Kidney glomerular epithelial cell (primary cell): ENCODE results near the gene TGDS.
"Not testable (repeated sequence)": the region's sequence is repeated elsewhere in the genome, so short reads cannot be mapped to it uniquely, and the experiment has no call there.

Source experiments
- DNase-seq: peaks from one replicate; lab custom pipeline; 2025; lab: John Stamatoyannopoulos, UW

Gene TGDS

DNA sequence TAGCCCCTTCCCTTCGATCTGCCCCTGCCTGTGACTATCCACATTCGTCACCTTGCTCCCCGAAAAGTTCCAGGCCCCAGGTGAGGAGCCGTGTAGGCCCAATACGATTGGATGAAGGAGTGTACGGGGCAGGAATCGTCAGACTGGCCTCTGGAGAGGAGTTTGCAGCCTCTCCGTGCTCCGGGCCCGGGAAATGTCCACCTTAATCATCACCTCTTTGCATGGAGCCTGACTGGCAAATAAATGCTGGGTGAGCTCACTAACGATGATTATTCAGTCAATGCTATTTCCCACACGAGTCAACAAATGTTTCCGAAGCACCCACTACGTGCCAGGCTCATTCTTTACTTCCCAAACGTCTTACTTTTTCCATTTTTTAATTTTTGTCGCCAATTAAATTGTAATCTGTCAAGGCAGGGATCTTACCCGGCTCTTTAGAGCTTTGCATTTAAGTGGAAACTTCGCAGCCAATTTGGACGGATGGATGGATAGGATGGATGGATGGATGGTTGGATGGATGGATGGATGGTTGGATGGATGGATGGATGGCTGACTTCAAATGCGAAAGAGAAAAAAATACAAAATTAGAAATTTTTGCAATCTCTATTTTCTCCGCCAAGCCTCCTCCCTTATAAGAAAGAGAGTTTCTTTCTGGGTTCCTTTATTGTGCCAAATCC lies 45.8 kb downstream of the TGDS start:
- DNase-seq, result peak; percentile 41

DNA sequence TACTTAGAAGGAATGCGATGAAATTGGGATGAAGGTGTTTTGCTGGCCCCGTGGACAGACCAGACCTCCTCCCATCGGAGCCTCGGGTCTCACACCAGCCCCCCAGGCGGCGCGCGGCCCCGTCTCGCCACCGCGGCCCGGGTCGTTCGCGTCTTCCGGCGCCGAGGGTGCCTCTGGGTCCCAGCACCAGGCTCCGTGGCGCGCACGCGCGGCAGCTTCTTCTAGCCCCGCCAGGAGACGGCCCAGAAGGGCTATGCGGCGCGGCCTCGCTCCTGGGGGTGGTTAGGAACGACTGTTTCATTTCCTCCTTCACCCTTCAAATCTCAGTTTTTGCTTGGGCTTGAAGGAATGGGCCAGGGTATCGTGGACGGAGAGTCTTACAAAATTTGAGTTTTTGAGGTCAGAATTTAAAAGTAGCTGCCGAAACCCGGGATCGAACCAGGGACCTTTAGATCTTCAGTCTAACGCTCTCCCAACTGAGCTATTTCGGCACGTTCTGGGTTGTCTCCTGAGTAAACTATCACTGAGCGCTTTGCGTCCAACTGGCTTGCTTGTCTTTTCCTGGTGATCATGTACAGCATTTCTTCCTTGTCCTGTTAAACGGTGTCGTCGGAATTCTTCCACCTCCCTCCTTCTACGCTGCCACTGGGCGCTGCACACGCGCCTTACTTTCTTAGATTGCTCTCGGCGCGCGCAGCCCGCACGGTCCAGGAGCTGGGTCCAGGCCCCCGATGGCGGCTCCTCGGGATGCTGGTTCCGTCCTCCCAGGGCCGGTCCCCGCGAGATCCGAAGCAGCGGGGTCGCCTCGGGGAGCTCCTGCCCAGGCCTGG lies 46.5 kb downstream of the TGDS start:
- DNase-seq, result peak; percentile 93

DNA sequence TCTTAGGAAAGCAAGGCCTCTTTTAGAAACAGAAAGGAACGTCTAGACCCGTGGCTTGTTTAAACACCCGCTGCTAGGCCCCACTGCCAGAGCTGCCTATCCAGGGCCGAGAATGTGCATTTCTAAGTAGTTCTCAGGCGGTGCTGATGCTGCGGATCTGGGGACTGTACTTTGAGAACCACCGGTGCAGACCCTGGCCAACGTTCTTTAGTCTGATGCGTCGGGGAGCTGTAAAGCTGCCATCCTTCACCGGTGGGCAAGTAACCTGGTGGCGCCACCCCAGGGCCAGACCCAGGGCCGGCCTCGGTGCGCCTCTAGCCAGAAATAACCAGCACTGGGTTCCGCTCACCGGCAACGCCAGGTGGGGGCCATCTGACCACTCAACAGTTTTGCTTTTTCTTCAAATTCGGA lies 47.1 kb downstream of the TGDS start:
- DNase-seq, result peak; percentile 42

DNA sequence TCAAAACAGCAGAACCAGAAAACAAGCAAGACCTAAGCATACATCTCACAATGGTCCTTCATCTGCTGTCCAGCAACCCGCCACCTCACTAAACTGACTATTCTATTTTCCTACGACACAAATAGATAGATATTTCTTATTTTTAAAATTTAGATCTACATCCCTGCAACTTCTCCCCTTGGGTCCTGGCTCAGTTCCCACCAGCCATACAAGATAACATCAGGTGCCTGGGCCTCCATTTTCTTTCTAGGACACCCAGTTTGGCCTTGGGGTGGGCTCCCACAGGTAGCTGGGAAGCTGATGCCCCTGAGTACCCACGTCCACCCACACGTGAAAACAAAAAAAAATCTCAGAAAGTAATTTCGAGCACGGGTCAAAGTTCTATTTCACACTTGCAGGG lies 47.6 kb downstream of the TGDS start:
- no peak for DNase-seq

DNA sequence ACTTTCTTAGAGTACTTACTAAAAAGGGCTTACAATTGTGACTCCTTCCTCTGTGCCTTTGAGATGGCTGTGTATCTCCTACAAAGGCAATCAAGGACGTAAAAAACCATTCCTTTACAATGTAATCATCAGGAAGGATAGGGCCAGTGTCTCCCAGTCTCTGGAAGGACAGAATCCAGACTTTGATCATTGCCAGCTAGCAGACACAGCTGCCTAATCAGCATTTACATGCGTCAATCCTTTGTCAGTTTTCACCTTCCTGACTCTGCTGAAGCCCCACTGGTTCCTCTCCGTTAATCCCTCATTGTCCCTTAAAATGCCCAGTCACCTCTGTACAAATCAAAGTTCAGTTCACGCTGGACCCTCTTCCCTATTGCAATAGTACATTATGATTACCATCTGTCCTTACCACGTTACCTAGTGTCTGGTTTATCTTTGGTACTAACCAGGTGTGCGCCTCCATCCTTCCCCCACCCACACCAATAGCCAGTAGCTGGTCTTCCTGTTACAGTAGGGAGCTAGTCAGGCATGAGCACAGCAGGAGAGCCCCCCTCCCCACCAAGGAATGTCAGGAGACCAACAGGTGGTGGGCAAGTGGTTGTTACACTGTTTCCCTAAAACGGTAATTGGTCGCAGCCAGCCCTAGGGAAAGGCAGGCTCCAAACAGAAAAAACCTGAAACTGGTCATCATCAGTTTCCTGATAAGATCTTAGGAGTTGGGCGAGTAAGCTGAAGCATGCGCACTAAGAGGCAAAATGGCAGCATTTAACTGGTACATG lies 49.7 kb downstream of the TGDS start:
- no peak for DNase-seq

DNA sequence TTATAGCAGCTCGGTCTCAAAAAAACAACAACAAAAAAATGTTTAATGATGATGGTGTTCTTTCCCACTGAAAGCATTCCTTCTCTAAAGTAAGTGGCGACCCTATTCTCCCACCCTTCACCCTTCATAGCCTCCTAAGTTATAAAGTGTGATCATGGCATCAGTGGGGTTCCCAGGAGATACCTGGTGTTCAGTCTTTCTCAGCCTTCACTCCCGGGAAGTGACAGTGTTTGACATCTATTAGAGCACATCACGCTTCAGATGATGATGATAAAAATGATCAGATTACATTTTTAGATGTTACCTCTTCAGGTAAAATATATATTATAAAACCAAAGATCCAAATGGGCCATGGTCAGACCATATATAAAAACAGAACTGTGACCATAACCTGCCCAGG lies 51.0 kb downstream of the TGDS start:
- no peak for DNase-seq

DNA sequence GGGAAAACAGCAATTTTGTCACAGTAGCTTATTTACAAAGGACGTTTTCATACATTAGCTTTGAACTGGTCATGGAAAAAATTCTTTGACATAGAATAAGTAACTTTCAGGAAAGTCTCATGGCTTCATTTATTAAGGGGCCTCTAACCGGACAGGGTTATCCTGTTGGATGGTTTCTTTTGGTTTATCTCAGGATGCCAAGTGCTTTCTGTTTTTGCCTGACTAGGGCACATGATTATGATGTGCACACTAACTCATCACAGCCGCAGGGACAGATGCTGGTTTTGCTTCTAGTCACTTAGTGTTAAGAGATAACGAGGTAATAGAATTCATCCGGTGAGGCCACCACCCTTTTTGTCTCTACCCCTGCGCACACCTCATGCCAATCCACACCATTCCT lies 53.0 kb downstream of the TGDS start:
- DNase-seq, result no peak

DNA sequence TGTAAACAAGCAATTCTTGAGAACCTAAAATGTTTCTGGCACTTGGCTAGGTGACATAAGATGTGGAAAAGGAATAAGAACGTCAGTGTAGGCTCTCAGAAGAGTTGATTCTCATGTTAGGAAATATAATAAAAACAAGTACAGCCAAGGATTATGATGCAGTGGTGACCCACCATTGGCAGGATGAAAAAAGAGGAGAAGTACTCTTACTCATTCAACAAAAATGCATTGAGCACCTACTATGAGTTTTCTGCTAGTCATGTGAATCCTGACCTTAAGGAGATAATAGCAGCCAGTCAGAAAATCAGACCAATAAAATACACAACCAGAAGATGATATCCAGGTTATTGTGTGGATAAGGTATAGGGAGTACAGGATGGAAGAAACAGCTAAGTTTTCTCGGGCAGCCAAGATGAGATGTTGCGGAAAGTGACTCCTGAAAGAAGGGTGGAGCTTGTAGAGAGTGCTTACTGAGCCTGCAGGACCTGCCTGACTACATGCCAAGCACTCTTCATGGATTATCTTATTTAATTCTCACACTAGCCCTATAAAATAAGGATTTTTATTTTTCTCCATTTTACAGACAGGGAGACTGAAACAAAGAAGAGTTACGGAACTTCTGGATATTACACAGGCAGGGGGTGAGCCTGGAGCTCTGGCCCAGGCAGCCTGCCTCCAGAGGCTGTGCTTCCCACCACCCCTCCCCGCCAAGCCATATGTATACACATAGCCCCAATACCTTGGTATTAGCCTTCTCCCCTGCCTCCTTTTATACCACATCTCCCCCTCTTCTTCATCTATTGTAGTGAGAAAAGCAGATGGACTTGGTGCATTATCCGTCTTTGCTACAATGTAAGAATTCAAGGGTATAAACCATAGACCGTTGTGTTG lies 58.0 kb downstream of the TGDS start:
- DNase-seq, result no peak

DNA sequence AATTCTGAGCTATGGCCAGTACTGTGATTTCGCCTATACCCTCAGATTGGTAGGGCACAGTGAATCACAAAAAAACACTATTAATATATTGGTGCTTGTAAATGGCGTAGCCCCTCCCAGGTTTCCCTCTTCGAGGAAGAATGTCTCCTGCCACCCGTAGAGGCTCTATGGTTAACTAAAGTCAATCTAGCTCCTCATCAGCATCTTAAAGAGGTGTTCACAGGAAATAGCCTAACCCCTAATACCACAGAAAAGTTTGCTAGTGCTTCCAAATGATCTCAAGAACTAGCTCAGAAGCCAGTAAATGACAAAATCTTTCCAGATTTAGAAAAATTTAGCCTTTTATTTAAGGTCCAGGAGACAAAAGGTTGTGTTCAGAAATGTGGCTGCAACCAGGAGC lies 60.2 kb downstream of the TGDS start:
- DNase-seq, result no peak

DNA sequence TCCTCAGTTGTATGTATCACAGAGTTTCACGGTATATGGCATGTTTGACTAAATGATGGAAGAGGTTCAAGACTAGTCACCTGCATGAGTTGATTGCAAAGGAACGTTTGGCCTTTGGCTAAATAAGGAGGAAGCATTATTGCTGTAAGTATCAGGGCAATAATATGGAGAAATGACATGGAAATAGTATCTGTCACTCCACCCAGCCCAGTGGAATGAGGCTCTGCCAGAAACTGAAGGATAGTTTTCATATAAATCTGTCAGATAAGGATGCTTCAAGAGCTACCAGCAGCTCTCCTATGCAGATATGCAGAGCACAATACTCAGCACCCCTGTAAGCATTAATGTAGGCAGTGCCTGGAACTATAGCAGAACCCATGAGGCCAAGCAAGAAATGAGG lies 60.7 kb downstream of the TGDS start:
- DNase-seq, result no peak

DNA sequence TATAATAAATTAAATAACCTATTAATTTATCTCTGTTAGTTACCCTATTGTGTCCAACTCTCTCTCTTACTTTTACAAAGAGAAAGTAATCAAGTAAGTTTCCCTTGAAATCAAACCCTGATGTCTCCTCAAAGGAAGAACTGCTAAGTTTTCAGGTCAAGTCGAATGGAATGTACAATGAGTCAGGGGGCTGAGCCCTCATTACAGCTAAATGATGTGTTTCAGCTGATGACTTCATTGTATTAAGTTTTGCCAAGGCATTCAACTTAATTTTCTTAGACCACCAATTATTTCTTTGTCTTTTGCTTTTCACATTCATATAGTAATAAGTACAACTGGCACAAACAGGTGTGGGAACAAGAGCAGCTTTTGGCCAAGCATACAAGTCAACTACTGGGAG lies 61.8 kb downstream of the TGDS start:
- DNase-seq, result peak; percentile 10

DNA sequence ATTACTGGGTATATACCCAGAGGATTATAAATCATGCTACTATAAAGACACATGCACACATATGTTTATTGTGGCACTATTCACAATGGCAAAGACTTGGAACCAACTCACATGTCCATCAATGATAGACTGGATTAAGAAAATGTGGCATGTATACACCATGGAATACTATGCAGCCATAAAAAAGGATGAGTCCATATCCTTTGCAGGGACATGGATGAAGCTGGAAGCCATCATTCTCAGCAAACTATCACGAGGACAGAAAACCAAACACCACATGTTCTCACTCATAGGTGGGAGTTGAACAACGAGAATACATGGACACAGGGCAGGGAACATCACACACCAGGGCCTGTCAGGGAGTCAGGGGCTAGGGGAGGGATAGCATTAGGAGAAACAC lies 63.7 kb downstream of the TGDS start:
- DNase-seq, result not testable (repeated sequence)

DNA sequence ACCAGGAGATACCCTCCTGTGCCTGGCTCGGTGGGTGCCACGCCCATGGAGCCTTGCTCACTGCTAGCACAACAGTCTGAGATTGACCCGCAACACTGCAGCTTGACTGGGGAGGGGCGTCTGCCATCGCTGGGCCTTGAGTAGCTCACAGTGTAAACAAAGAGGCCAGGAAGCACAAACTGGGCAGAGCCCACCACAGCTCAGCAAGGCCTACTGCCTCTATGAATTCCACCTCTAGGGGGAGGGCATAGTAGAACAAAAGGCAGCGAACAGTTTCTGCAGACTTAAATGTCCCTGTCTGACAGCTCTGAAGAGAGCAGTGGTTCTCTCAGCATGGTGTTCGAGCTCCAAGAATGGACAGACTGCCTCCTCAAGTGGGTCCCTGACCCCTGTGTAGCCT lies 69.0 kb downstream of the TGDS start:
- DNase-seq, result not testable (repeated sequence)

DNA sequence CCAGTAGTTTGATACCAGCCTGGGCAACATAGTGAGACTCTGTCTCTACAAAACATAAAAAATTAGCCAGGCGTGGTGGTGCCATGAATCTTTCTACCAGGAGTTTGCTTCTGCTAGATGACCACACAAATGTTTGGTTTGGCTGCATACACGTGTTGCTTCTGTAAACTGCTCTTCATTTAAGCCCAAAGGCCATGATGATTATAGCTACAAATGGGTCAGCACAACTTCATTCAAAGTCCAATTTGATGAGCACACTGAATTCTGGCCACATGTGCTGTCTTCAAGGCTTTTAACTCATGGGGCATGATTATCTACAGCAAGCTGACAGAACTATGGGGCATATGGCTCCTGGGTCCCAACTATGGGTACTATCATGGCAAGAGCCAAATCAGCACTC lies 70.2 kb downstream of the TGDS start:
- no peak for DNase-seq

DNA sequence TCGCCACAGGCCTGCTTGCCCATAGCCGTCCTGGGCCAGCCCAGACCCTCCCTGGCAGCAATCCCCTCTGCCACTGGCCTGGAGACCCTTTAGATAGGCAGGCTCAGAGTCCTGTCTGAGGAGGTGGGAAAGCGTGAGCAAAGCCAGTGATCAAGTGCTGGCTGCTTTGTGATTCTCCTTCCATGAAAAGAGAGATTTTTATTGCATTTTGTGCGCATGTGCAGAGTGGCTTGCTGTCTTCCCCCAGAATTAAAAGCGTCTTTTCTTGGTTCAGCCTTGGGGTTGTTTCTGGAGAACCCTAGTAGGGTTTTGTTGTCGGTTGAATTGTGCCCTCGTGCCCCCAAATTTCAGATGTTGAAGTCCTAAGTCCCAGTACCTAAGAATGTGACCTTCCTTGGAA lies 71.5 kb downstream of the TGDS start:
- no peak for DNase-seq
